Right renal cortex interstitium (tissue), 3 donors: ENCODE measurements around the gene NFE2. TPM values are rescaled to one million over a fixed set of nuclear protein-coding genes. Genes with fewer than 3 reads are reported as not detected.

Source experiments
- DNase-seq, 3 donors: peaks; one replicate each; pipeline ENCODE4 v3.0.0-alpha.2; 2013; ENCODE audit warnings: low read depth in 3 of 3, low spot score in 2 of 3
- polyA plus RNA-seq, 3 donors: library from polyadenylated mRNA; unstranded; fragments of 120-200 nt; gene quantifications; one replicate each; pipeline ENCODE4 v1.2.1, GENCODE V29; 2013; ENCODE audit not compliant: insufficient read length in 3 of 3

NFE2 gene
- polyA plus RNA-seq, 3 donors = 2.1 to 3.8 (median 3.4) TPM

DNA sequence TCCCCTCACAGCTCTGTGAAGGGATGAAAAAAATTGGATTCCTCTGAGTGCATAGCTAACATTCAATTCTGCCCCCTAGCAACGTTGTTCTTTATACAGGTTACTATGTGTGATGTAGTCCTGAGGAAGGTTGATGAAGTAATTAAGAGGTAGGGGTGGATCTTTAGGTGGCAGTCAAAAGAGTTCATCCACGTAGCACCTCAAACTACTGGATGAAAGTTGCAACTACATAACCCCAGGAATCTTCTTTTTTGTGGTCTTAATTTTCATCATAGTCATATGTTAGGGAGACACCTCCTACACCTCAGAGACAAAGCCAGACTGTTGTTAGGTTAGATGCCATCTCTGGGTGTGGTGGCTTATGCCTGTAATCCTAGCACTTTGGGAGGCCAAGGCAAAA is 10.2 kb upstream of the NFE2 start:
- no peak for DNase-seq

DNA sequence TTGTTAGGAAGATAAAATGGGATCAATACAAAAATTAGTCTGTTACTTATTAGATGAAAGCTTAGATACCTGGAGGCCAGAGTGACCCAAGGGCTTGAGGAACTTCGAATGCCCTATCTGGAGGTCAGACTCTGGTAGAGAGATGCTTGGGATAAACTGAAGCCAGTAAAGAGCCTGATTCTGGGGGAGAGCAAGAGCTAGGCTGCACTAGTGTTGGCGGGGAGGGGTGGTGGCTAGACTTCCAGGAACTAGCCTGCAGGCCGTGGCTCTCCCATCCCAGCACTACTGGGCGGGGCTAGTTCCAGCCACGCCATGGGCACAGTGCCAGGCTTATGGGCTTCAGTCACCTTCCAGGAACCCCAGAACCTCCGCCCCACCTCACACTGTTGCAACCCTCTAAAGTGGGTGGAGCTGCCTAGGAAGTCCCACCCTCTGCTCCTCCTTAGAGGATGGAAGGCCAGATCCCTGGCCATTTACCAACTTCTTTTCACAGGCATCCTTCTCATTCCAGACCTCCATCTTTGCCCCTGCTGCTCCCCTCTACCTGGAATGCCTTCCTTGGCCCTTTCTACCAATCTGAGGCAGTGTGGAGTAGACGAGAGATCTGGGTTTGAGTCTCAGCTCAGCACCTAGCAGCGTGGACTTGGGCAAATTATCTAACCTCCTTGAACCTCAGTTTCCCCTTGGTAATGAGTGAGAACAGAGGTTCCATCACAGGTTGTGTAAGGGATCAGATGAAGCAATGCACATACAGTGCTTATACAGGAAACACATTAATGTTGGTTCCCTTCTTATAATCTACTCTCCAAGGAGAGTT is 6.3 kb upstream of the NFE2 start:
- no peak for DNase-seq

GRCh38 chr12:54304187-54304810 is 3.5 kb upstream of the NFE2 start:
- DNase-seq = no peak

DNA sequence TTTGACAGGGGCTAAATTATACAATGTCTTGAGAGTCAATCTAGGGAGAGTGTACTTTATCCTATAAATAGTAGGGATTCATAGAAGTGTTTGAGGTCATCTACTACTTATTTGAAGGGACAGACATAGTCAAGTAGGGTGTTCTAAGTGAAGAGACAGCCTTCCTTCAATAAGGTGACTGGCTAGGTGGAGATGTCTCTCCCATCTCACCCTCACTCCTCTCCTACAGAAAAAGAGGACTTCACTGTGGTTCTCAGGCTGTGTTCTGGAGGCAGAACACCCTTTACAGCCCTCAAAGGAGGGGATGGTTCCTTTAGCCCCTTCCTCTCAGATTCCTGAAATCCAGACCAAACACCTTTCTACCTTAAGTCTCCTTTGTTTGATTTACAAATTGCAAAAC is 2.8 kb upstream of the NFE2 start:
- DNase-seq = no peak

- no peak for DNase-seq
Measured at GRCh38 chr12:54301428-54302048, 723 bp upstream of the NFE2 start.

DNA sequence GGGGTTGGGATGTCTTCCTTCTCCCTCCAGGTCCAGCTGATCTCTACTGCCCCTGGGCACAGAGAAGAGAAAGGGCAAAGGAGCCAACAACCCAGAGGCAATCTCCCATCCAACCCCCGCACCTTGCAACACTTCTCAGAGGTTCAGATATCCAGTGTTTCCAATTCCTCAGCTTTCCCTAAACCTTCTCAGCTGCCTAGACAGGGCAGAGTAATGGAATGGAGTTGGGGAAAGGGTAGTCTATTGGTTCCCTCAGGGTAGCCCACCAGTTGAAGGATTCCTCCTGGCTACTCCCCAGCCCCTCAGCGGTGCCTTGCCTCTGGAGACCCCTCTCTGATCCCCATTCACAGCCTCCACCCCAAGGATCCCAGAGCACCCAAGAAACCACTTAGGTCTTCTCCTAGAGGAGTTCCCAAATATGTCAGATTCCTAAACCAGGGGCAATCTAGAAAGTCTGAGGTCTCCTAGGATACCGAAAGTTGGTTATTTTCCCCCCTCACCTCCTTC is 537 bp downstream of the NFE2 start:
- DNase-seq = no peak

DNA sequence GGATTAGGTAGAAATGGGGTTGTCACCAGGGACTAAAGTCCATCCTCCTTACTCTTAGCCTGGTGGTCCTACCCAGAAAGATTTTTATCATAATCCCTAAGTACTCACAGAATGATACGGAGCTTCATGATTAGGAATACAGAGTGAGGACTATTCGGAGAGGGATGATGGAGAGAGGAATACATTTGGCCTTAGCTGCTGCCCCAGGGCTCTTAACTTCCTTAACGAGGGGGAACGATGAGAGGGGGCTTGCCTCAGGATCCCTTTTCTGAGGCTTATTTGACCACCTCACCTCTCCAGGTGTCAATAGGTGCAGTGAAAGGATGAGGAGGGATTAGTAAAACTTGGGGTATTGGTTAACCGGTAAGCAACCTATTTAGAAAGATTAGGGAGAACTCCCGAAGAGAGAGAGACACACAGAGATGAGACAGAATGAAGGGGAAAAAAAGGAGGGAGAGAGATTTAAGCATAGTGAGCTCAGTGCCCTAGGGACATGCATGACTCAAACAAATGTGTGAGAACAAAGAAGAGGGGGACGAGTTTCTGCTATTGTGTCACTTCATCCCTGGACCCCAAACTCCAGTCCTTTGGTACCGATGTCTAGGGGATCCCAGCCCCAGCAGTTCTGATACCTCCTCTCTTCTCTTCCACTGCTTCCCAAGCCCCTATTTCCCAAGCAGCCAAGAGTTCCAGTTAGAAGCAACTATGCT is 1.1 kb downstream of the NFE2 start:
- no peak for DNase-seq

DNA sequence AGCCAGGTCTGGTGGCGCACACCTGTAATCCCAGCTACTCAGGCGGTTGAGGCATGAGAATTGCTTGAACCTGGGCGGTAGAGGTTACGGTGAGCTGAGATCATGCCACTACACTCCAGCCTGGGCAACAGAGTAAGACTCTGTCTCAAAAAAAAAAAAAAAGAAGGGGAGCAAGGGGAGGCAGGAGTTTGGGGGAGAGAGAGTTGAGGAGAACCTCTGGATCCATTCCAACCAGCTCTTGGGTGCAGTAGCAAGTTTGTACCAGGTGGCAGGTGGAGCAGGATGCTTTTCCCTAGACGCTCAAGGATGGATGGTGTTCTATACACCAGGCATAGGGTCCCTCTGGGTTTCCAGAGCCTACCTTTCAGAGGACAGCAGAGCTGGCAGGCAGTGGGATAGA is 1.9 kb downstream of the NFE2 start:
- no peak for DNase-seq

DNA sequence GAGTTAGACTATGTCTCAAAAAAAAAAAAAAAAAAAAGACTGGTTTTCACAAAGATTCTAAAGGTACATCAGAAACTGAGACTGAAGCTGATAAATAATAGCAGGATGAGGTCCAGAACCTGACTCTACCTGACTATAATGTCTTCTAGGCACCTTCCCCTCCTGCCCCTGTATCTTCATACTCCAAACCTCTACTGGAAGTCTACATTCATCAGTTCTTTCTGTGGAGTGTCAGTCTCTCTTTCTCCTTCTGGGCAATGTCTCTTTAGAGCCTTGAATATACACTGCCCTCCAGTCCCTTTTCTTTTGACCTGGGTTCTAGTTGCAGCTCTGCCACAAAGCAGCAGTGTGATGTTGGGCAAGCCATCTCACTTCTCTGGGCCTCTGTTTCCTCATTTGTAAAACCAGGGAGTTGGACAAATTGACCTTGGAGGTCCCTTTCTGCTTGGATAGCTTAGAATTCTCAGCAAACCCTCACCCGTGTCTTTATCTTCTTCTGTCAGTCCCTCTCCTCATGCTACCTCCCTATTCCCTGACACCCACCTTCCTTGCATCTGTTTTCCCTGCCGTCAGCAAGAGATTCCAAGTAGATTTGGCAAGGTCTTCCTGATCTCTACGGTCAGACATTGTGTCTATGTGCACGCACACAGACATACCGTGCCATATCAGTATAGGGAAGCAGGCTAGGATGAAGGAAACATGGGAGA is 4.3 kb downstream of the NFE2 start:
- no peak for DNase-seq

- DNase-seq = no peak
Measured at GRCh38 chr12:54294953-54295566, 5.8 kb downstream of the NFE2 start.

DNA sequence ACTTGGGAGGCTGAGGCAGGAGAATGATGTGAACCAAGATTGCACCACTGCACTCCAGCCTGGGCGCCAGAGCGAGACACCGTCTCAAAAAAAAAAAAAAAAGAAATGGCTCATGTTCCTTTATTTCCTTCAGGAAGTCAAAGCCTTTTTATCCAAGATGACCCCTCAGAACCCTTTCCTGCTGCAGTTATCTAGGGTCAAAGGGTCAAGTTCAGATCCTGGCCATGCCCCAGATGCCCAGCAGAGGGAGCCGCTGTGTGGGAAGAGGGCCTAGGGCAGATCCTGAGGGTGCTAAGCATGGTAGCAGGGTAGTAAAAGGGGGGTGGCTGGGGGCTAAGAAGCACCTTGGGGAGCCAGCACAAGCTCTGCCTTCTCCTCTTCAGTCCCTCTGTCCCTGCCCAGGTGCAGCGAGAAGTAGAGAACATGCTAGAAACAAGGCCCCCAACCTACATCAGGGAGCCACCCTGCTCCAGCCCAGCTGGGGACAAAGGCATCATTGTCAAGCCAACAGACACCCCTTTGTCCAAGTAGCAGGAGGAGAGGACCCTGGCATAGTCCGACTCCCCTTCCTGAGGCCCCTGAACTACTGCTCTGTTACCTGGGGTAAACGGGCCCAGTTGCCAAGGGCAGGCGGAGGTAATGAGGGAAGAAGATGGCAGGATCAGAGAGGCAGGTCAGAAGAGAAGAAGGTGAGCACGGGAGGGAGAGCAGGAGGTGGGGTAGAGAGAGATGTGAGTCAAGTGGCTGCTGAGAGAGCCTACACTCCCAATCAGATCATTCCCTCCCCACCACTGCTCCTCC is 6.5 kb downstream of the NFE2 start:
- no peak for DNase-seq

GRCh38 chr12:54292931-54293241 is 7.9 kb downstream of the NFE2 start:
- DNase-seq = no peak

DNA sequence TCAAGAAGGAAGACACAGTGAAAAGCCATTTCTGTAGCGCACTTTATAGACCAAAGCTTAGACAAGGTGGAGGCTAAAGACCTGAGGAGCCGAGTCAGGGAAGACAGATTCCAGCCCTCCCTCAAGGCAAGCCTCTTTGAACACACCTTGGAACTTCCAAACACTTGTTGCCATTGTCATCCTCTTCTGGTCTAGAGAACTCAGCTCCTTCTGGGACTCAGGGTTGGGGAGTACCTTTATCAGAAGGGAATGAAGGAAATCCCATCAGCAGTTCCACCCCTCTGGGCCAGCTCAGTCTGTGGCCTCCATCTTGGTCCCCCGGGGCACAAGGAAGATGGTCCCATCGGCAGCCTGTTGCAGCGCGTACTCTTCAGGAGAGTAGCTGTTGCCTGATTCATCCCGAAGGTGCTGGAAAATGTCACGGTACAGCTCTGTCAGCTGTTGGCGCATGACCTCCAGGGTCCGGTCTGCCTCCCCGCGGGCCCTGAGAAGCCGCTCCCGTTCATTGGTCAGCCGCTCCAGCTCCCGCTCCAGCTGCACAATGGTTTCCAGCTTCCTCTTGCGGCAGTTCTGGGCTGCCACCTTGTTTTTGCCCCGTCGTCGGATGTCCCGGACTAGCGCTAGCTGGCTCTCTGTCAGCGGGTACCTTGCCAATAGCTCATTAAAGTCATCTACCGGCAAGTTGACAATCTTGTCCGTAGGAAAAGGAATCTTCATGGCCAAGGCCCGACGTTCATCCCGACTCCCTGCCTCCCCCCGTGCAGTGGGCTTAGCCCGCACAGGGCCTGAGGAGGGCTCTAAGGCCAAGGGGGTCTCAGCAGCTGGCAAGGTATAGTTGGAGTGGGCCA is 8.5 kb downstream of the NFE2 start:
- no peak for DNase-seq

DNA sequence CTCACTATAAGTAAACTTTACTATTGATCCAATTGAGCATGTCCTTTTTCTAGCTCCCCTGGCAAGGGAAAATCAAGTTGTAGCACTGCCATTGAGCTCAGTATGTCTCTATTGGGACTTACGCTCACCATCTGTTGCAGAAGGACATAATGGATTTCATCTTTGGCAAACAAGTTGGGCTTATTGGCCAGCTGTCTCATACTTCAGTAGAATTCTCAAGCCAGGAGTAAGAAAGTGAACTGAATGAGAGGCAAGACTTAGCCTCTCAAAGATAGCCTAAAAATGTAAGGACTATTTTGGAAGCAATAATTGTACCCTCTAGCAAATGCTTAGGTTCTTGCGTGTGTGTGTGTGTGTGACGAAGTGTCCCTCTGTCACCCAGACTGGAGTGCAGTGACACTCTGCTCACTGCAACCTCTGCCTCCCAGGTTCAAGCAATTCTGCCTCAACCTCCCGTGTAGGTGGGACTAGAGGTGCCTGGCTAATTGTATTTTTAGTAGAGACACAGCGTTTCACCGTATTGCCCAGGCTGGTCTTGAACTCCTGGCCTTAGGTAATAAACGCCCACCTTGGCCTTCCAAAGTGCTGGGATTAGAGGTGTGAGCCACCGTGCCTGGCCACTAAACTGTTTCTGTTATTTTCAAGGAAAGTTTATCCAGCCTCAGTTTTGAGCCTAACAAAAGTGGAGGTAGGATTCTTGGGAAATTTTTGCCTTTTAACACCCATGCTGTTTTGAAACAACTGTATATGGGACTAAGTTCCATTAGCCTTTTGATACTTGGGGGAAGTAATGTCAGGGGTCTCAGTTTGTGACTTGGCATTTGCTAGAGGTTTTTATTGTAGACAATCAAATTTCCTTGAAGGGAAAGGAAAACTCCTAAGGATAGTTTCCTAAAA is 13.3 kb downstream of the NFE2 start:
- DNase-seq = no peak

GRCh38 chr12:54286042-54287030 is 14.5 kb downstream of the NFE2 start:
- DNase-seq = no peak
